Tongue (tissue), 2 donors: Measurements from ENCODE around the gene TOMM34. TPM values are rescaled to one million over a fixed set of nuclear protein-coding genes. Genes with fewer than 3 reads are reported as not detected.
A peak's percentile ranks its signal among the peaks of the same experiment; 100 is the strongest.

Source experiments
- DNase-seq: peaks from one replicate; pipeline ENCODE4 v3.0.0-alpha.2; 2015
- total RNA-seq: library from RNA; depleted of rRNA; stranded (reverse); fragments of >200 nt; gene quantifications from one replicate; pipeline ENCODE4 v1.2.3, GENCODE V29; 2014

TOMM34 gene, protein sequence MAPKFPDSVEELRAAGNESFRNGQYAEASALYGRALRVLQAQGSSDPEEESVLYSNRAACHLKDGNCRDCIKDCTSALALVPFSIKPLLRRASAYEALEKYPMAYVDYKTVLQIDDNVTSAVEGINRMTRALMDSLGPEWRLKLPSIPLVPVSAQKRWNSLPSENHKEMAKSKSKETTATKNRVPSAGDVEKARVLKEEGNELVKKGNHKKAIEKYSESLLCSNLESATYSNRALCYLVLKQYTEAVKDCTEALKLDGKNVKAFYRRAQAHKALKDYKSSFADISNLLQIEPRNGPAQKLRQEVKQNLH
- 8.1 TPM for total RNA-seq

DNA sequence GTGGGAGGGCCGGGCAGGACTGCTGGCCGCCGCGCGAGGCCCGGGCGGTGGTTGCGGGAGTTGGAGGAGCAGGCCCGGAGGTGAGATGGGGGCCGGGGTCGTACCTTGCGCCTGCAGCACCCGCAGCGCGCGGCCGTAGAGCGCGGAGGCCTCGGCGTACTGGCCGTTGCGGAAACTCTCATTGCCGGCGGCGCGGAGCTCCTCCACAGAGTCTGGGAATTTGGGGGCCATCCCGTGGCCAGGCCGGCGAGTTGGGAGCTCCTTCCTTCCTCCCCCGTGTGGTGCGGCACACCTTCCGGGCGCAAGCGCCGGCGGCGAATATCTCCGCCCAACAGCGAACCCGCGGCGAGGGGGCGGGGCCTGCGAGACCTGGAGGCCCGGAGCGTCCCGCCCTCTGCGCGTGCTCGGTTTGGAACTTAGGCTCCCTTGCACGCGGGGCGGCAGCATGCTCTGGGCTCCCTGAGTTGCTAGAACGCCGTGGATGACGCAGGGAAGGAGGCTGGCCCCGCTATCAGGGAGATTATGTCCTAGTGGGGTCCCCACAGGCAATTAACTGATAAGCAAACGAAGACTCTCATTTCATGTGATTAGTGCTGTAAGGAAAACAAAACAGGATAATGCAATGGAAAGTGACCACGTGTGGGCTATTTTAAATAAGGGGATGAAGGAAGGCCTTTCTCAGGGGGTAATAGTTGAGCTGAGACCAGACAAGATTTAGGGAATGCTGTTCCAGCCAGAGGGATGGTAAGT is at the start of gene TOMM34:
Gene TOMM34 (minus strand): TSS at position 295 of the 750 bp plus-strand sequence. CDS start 64 bp downstream, at position 231.
- peak; percentile 97 for DNase-seq

DNA sequence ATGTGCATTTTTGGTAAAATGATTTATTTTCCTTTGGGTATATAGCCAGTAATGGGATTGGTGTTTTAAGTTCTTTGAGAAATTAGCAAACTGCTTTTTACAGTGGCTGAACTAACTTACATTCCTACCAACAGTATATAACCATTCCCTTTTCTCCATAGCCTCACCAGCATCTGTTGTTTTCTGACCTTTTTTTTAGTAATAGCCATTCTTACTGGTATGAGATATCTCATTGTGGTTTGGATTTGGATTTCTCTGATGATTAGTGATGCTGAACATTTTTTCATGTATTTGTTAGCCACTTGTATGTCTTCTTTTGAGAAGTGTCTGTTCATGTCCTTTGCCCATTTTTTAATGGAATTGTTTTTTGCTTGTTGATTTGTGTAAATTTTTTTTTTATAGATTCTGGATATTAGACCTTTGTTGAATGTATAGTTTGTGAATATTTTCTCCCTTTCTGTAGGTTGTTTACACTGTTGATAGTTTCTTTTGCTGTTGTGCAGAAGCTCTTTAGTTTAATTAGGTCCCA is 48.4 kb upstream of the TOMM34 start:
- DNase-seq = no peak

DNA sequence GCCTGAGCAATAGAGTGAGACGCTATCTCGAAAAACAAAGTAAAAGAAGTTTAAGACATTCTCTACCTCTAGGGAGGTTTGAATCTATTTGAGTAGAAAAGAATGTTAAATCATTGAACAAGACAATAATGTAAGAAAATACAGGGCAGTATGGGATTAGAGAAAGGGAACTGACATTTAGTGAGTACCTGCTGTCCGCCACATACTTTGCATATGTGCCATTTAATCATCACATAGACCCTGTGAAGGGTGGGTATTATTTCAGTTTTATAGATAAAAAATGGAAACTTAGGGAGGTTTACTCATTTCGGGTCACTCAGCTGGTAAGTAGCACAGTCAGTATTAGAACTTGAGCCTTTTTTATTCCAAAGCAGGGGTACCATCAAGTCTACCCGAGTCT is 37.5 kb upstream of the TOMM34 start:
- no peak for DNase-seq

DNA sequence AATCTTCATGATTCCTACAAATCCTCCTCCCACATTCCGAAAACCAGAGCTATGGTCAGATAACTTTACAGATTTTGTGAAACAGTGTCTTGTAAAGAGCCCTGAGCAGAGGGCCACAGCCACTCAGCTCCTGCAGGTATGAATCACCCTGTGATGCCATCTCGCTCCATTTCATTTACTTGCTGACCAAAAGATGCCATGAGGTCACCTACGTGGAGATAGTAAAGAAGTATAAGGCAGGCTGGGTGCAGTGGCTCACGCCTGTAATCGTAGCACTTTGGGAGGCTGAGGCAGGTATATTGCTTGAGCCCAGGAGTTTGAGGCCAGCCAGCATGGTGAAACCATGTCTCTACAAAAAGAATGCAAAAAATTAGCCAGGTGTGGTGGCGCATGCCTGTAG is 37.0 kb upstream of the TOMM34 start:
- DNase-seq = no peak

DNA sequence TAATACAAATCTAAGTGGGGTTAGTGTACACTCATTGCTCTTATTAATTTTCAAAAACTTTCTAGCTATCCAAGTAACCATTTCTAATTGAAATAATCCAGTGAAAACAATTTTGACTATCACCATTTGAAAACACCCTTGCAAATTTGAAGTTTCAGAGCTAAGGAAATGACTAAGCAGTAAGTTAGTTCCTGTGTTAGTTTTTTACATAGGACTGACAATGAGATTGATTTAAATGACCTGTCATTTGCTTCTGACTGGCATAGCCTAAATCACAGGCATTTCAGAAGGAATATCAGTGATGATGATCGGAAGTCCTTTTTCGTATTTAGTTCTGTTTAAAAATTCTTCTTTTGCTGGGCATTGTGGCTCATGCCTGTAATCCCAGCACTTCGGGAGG is 33.1 kb upstream of the TOMM34 start:
- DNase-seq = no peak

DNA sequence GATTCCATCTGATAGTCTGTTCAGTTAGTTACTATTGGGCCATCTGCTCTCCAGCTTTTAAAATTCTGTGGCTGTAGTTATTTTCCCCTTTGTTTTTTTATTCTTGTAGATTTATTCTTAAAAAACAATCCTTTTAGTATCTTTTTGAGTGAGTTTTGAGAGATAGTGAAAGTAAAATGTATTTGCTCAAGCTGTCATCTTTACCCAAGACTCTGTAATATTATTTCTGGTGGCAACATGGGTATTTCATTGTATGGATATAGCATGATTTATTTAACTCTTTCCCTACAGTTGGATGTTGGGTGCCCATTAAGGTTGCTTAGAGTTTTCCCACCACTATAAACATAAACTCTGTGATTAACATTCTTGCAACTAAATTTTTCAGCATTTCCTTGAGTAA is 30.8 kb upstream of the TOMM34 start:
- no peak for DNase-seq

DNA sequence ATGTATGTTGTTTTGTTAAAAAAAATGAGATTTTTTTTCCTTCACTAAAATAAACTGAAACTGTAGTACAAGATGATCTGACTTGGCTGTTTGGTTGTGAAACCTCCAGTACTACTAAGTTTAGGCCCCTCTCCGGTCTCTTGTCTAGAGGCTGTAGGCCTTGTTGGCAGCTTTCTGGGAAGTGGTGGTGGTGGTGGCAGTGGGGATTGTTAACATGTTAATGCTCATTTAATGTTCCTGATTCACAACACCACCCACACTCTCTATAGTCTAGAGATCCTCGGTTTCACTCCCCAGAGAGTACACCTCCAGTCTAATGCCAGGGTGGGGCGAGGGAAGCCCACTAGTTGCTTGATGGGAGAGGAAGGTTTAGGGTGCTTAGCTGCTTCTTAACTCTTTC is 30.2 kb upstream of the TOMM34 start:
- DNase-seq = no peak

DNA sequence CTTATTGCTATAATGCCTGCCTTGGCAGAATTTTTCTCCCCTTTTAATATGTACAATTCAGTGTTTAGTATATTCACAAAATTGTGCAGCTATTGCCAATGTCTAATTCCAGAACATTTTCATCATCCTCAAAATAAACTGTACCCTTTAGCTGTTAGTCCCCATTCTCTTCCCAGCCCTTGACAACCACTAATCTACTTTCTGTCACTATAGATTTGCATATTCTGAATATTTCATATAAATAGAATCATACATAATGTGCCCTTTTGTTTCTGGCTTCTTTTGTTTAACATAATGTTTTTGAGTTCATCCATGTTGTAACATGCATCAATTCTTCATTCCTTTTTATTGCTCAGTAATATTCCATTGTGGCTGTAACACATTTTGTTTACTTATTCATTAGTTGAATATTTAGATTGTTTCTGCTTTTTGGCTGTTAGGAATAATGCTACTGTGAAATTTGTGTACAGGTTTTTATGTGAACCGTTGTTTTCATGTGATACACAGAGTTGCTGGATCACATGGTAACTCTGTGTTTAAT is 28.5 kb upstream of the TOMM34 start:
- DNase-seq = no peak

DNA sequence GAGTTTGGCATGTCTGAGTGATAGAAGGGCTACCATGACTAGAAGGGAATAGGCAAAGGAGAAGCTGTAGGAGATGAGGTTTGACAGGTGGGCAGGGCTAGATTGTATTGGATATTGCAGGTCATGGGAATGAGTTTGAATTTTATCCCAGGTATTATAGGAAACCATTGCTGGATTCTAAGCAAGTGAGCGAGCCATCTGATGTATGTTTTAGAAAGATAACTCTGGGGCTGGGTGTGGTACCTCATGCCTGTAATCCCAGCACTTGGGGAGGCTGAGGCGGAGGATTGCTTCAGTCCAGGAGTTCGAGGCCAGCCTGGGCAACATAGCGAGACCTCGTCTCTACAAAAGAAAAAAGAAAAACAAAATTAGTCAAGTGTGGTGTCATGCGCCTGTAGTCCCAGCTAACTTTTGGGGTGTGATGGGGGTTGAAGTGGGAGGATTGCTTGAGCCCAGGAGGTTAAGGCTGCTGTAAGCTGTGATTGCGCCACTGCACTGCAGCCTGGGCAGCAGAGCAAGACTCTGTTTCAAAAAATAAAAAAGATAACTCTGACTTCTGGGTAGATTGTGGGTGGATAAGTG is 23.0 kb upstream of the TOMM34 start:
- DNase-seq = no peak

DNA sequence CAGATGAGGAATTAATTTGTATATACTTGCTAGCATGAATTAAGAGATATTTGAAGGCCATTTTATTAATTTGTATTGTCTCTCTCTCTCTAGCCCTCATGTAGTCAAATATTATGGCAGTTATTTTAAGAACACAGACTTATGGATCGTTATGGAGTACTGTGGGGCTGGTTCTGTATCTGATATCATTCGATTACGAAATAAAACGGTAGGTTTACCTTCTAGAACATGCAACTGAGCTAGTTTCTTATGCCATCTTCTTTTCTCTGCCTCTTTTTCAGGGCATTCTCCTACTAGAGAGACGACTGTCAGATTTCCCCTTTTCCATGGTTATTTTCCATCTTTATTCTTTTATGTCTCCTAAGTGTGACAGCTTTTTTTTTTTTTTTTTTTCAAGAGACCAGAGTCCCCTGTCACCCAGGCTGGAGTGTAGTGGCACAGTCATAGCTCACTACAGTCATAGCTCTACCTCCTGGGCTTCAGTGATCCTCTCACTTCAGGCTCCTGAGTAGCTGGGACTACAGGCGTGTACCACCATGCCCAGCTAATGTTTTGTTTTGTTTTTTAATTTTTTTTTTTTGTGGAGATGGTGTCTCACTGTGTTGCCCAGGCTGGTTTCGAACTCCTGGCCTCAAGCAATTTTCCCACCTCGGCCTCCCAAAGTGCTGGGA is 21.7 kb upstream of the TOMM34 start:
- no peak for DNase-seq

DNA sequence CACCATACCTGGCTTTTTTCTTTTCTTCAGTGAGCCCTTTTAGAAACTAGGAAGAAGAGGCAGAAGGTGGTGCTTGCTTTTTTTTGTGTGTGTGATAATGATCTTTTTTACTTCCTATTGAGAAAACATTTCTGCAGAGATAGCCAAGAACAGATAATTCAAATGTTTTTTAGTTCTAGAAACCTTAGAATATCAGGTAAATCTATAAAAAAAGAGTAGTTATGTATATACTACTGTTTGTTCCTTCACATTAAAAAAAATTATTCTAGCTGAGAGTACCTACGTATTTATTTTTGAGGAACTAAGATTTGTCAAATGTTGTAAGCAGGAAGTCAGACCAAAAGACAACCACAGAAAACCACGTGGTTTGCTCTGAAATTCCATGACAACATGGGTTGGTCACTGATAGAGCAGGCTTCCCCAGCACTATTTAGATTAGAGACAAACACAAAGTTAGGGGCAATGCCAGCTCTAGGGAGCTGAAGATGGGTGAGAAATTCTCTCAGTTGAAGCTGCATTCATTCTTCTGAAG is 19.0 kb upstream of the TOMM34 start:
- DNase-seq = no peak

DNA sequence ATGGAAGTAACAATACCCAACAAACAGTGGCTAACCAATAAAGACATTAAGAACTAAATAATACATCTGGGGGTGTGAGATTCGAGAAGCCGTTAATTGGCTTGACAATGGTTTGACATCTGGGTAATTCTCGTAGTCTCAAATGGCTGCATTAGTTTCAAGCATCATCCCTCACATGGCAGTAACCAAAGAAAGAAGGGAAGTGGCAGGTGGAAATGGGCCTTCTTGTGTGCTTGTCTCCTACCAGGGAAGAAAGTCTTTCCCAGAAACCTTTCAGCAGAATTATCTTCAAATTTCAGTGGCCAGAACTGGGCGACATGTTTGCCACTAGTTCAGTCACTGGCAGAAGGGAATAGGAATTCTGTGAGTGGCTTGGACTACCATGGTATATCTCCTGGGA is 16.5 kb upstream of the TOMM34 start:
- DNase-seq = no peak

DNA sequence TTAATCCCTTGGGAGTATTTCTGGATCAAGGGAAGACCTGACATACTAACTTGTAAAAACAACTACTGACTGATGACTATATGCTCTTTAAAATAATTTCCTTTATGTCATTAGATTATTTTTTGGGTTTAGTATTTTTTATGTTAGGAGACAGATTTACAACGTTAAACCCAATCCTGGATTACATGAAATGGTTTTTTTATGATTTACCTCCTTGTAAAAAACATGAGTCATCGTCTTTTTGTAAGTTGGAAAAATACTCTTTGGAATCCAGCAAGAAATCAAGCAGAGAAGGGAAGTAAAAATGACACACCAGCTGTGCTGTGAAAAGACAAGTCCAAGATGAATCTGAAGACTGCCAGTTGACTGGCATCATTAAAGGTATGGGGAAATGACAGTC is 12.9 kb upstream of the TOMM34 start:
- no peak for DNase-seq

DNA sequence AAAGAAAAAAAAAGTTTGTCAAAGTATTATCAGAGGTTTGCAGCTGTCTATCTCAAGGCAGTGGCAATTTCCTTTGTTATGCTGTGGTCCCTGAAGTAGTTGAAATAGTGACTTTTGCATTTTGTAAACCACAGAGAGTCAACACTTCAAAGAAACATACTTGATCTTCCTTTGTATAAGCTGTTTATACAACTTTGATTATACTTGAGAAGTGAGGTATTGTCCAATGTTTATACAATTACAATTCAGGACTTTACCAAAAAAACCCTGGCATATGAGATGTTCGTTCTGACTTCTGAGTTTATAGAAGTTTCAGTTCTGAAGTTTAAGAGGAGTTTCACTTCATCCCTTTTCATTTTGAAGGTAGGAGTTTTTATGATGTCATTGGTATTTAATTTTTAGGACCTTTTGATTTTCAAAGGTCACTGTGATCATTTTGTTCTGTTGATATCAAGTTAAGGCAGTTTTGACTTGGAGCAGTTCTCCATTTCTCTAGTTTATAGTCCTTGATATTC is 10.1 kb upstream of the TOMM34 start:
- no peak for DNase-seq

DNA sequence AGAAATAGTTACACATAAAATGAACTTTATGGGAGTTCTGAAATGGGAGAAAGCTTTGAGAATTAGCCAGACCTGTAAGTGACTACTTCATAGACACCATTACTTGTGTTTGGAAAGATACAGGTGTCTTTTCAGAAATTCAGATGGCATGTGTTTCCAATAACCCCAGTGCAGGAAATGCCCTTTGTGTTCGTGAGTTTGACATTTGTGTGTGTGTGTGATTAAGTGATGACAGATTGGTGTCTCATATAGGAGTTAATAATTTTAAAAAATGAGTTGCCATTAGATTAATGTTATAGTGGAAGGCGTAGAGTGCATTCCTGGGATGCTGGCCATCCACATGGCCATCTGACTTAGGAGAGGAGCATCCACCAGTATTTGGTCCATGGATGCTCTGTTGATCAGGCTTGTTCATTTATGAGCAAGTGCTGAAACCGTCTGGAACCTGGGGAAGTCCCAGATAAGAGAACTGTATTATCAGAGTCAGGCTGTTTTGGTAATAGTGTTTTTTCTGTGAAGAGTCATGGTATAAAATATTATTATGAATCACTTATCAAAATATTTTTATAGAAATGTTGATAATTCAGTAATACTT is 9.2 kb upstream of the TOMM34 start:
- no peak for DNase-seq

DNA sequence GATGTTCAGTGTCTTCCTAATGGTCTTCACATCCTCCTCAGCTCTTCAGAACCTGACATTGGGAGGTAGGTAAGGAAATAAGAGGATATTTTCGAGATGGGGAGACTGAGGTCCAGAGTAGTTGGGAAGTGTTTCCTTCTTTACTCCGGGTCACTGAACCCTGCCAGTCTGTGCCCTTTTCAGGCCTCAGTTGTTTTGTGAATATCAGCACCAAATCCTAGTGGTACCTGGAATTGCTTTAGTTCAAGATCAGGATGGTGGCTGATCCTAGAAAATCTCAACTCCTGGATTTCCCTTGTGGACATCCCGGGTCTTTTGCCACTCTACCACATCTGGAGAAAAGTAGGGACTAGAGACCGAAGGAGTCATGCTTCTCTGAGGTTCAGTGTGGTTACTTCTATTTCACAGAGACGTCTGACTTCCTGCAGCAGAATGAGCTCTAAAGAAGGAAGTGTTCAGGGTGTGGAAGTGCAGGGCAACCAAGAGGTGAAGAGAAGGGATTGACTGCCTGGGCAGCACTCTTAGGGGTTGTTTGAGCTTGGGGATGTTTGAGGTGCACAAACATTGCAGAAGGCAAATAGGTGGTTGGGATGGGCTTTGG is 7.1 kb upstream of the TOMM34 start:
- no peak for DNase-seq

DNA sequence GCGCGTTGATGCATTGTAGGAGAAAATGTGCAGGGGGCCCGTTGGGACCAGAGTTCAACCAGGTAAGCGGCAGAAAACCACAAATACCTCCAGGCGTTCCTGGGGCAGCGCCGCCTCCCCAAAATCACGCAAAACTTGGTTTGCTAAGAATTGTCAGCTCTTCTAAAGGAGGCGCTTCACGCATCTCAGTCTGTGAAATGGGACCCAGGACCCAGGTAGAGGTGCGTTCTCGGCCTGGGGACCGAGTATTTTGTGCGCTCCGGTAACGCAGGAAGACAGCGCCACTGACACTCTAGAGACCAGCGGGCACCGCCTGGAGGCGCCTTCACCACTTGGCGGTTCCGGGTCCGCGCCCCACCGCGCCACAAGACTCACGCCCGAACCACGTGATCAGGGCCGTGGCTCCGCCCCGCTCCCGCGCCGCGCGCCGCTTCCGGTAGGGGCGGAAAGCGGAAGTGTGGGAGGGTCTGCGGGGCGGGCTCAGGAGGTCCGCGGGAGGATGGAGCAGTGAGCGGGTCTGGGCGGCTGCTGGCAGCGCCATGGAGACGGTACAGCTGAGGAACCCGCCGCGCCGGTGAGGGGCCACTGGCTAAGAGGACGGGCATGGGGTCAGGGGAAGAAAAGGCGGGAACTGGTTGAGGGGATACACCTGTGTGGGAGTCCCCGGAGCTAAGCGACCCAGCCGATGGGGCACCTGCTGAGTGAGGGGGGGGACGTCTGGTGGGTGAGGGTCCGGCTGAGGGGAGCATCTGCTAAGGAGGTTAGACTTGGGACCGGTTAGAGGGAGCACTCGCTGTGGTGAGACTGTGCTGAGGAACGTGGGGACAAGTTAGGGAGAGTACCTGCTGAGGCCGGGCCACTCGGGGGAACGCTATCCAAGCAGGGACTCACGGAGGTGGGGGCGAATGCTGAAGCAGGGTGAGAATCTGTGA is 6.1 kb upstream of the TOMM34 start, which contains the start of gene STK4:
Gene STK4 (plus strand): TSS at position 483 of the 932 bp plus-strand sequence. CDS start 57 bp downstream, at position 540.
- DNase-seq = peak; percentile 96

DNA sequence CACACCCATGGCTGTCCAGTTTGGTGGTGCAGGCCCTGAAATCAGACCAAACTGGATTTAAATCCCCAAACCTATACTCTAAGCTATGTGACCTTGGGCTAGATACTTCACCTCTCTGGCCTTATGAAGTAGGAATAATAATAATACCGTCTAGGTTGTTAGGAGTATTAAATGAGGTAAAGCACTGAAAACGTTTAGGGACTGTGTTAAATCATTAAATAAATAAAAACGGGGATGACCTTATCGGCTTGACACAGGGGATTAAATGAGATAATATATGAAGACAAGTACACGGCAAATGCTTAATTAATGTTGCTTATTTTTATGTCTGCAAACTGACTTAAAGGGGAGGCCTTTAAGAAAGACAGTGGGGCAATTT is 5.4 kb upstream of the TOMM34 start:
- DNase-seq = no peak

DNA sequence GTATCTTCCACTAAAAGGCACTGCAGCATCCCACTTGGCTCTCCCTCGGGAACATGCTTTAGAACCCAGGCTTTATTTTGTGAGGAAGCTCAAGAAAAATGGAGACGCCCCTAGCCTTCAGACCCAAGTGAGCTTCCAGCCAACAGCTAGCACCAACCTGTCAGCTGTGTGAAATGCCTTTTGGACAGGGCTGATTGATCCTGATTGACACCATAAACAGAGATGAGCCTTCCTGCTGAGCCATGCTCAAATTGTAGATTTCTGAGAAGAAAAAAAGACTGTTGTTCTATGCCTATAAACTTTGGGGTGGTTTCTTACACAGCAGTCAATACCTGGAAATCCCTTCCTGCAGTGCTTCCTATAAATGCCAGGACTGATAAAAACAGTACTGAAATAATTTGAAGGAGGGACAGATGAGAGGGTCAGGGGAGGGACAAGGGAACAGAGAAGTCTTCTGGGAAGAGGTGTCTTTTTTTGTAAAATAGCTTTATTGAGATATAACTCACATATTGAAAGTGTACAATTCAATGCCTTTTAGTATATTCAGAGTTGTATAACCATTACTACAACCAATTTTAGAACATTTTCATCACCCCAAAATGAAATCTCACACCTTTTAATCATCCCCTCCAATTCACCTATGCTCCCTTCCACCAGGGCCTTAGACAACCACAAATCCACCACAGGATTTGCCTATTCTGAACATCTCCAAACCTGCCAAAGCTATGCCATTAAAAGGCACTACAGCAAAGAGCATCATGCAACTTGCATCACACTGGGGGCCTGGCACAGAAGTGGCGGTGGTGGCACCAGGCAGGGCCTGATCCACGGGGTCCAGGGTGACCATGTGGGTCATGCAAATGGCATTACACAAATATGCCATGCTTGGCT is 3.4 kb upstream of the TOMM34 start:
- no peak for DNase-seq
